ENCODE measurements around the gene CHD9. TPM values are rescaled to one million over a fixed set of nuclear protein-coding genes. Genes with fewer than 3 reads are reported as not detected.
A peak's percentile ranks its signal among the peaks of the same experiment; 100 is the strongest.

The CHD9 gene
- 10 to 100 TPM; 38.1 to 58.7 TPM for total RNA-seq

GRCh38 chr16:53054670-53055485, at the start of gene CHD9:
TSS of gene CHD9 (plus strand) at chr16:53054991. CDS start at chr16:53156090, 101,099 bp downstream.
- WGBS, 2 donors = 0 to 1% methylated on average over 5 to 54 of the region's 62 CpGs
- Histone ChIP-seq H3K36me3 (replicated peaks in 1 of 2; ENCODE audit: insufficient read depth in 1 of 2, low read depth in 2 of 2) (no peaks in the 10 kb centered on the region), H3K27ac (peak within 1 kb of the TSS; percentile 71 to 90 (median 79)), H3K4me3 (peak within 1 kb of the TSS; percentile 0 to 89), H3K27me3 (no peaks in the 10 kb centered on the region), H3K9me3 (no peaks in the 10 kb centered on the region), H3K4me1 (peaks cover 34% of the 10 kb centered on the region)
- ATAC-seq (peak; percentile 94), DNase-seq (peak; percentile 86 to 90 (median 87))
- intact Hi-C loops (cut with DNase I) = no loop called here
- TF ChIP-seq POLR2A (IDR thresholded peaks at IDR 0.05) = peak; percentile 29 to 67 (median 52)
- TF ChIP-seq CTCF (IDR thresholded peaks at IDR 0.05) = peak; percentile 99

- TF ChIP-seq CTCF (IDR thresholded peaks at IDR 0.05) (no peak), POLR2A (IDR thresholded peaks at IDR 0.05) (no peak)
- no peak for ATAC-seq
- Histone ChIP-seq H3K36me3 (replicated peaks in 1 of 2; ENCODE audit: insufficient read depth in 1 of 2, low read depth in 2 of 2) (no peaks in the 10 kb centered on the region), H3K4me1 (no peaks in the 10 kb centered on the region), H3K4me3 (no peak overlapping the region), H3K9me3 (no peaks in the 10 kb centered on the region), H3K27ac (no peak overlapping the region), H3K27me3 (no peaks in the 10 kb centered on the region)
- intact Hi-C loops (cut with DNase I) = no loop called here
- 93 to 95% methylated on average over 1 of the region's 1 CpG for WGBS, 2 donors
- DNase-seq = no peak
These were observed 47.7 kb upstream of the CHD9 start for GRCh38 chr16:53007095-53007494.

- ATAC-seq (no peak), DNase-seq (no peak)
- H3K27me3 ChIP-seq = no peaks in the 10 kb centered on the region
- H3K36me3 ChIP-seq (replicated peaks in 1 of 2; ENCODE audit: insufficient read depth in 1 of 2, low read depth in 2 of 2) = no peaks in the 10 kb centered on the region
- H3K9me3 ChIP-seq = no peaks in the 10 kb centered on the region
- no peak for TF ChIP-seq CTCF (IDR thresholded peaks at IDR 0.05)
- TF ChIP-seq POLR2A (IDR thresholded peaks at IDR 0.05) = no peak
- WGBS, 2 donors = 37 to 51% methylated on average over 4 of the region's 4 CpGs
- intact Hi-C loops (cut with DNase I) = no loop called here
- H3K27ac ChIP-seq = no peak overlapping the region
- H3K4me3 ChIP-seq = no peak overlapping the region
- no peaks in the 10 kb centered on the region for H3K4me1 ChIP-seq
These were observed 40.5 kb upstream of the CHD9 start for GRCh38 chr16:53014287-53014686.

GRCh38 chr16:53018834-53019416, 35.9 kb upstream of the CHD9 start:
- DNase-seq (no peak), ATAC-seq (no peak)
- Histone ChIP-seq H3K36me3 (replicated peaks in 1 of 2; ENCODE audit: insufficient read depth in 1 of 2, low read depth in 2 of 2) (no peaks in the 10 kb centered on the region), H3K9me3 (no peaks in the 10 kb centered on the region), H3K27ac (no peak overlapping the region), H3K27me3 (no peaks in the 10 kb centered on the region), H3K4me3 (no peak overlapping the region), H3K4me1 (no peaks in the 10 kb centered on the region)
- no peak for TF ChIP-seq POLR2A (IDR thresholded peaks at IDR 0.05)
- no peak for TF ChIP-seq CTCF (IDR thresholded peaks at IDR 0.05)
- WGBS, 2 donors = 79 to 83% methylated on average over 2 of the region's 2 CpGs
- intact Hi-C loops (cut with DNase I) = no loop called here
